ENCODE data around the gene IDUA. TPM values are rescaled to one million over a fixed set of nuclear protein-coding genes. Genes with fewer than 3 reads are reported as not detected.
"Not testable (repeated sequence)": the region's sequence is repeated elsewhere in the genome, so short reads cannot be mapped to it uniquely, and the experiment has no call there.

Gene IDUA
- total RNA-seq, 1 experiment from 2014 or later, result 15.8 TPM

GRCh38 chr4:1045193-1045594 is 58.4 kb downstream of the IDUA start:
- no peak for DNase-seq (ENCODE audit: low read depth)

GRCh38 chr4:1045595-1046201 is 58.9 kb downstream of the IDUA start:
- no peak for DNase-seq (ENCODE audit: low read depth)

GRCh38 chr4:1046581-1047011 is 59.8 kb downstream of the IDUA start:
- DNase-seq (ENCODE audit: low read depth), result peak; percentile 57

- no peak for DNase-seq (ENCODE audit: low read depth)
These were observed 60.5 kb downstream of the IDUA start for GRCh38 chr4:1047106-1047975.

GRCh38 chr4:1047976-1048772 is 61.3 kb downstream of the IDUA start:
- DNase-seq (ENCODE audit: low read depth), result no peak

GRCh38 chr4:1048773-1049590 is 62.1 kb downstream of the IDUA start:
- DNase-seq (ENCODE audit: low read depth), result no peak

GRCh38 chr4:1049591-1049905 is 62.7 kb downstream of the IDUA start:
- DNase-seq (ENCODE audit: low read depth), result no peak

GRCh38 chr4:1050486-1051213 is 63.8 kb downstream of the IDUA start:
- no peak for DNase-seq (ENCODE audit: low read depth)

- peak; percentile 29 for DNase-seq (ENCODE audit: low read depth)
These were observed 64.6 kb downstream of the IDUA start for GRCh38 chr4:1051472-1051871.

GRCh38 chr4:1052231-1052671 is 65.4 kb downstream of the IDUA start:
- DNase-seq (ENCODE audit: low read depth), result no peak

- peak; percentile 63 for DNase-seq (ENCODE audit: low read depth)
These were observed 66.3 kb downstream of the IDUA start for GRCh38 chr4:1053080-1053661.

GRCh38 chr4:1053891-1054290 is 67.0 kb downstream of the IDUA start:
- not testable (repeated sequence) for DNase-seq (ENCODE audit: low read depth)

Other genes starting within 250 kb of the IDUA start
- gene CPLX1, start 160.9 kb upstream of the IDUA start, total RNA-seq (2014; rRNA removed), result not detected in 2 replicates
- gene GAK, start 54.7 kb upstream of the IDUA start, total RNA-seq (2014; rRNA removed), result 92.8 and 126 TPM in 2 replicates
- 27.6 and 30.1 TPM in 2 replicates for gene TMEM175, start 54.6 kb upstream of the IDUA start, total RNA-seq (2014; rRNA removed)
- gene DGKQ, start 13.5 kb upstream of the IDUA start, total RNA-seq (2014; rRNA removed), result 15.8 and 20.6 TPM in 2 replicates
- not detected in 2 replicates for gene SLC26A1, start 6.4 kb downstream of the IDUA start, total RNA-seq (2014; rRNA removed)
- gene FGFRL1, start 24.6 kb downstream of the IDUA start, total RNA-seq (2014; rRNA removed), result 16.4 and 17.8 TPM in 2 replicates
- not detected in 2 replicates for gene RNF212, start 126.5 kb downstream of the IDUA start, total RNA-seq (2014; rRNA removed)
- gene SPON2, start 185.5 kb downstream of the IDUA start, total RNA-seq (2014; rRNA removed), result 0.58 and 1.1 TPM in 2 replicates

Data from LHCN-M2 (cell line).